Liver (tissue), 9 donors: ENCODE measurements around the gene RSBN1. TPM values are rescaled to one million over a fixed set of nuclear protein-coding genes. Genes with fewer than 3 reads are reported as not detected.

Source experiments
- DNase-seq: peaks from one replicate; pipeline ENCODE4 v3.0.0-alpha.2; 2017; ENCODE audit warnings: low spot score
- H3K27ac ChIP-seq, 2 donors: one replicate each; pipeline ENCODE4 v1.7.0; 2013; ENCODE audit warnings: inconsistent platforms in 2 of 2, low read length in 2 of 2, control low read depth in 1 of 2, low read depth in 1 of 2, mild to moderate bottlenecking in 1 of 2
- H3K27me3 ChIP-seq, 4 donors: one replicate each; pipeline versions ENCODE4 v1.6.1 to v1.7.0; 2013; ENCODE audit warnings: low read length in 3 of 4, inconsistent platforms in 1 of 4, mild to moderate bottlenecking in 1 of 4, moderate library complexity in 1 of 4; ENCODE audit not compliant: control insufficient read depth in 4 of 4, insufficient read depth in 4 of 4
- H3K36me3 ChIP-seq, 4 donors: one replicate each; pipeline versions ENCODE4 v1.6.1 to v1.7.0; 2013; ENCODE audit warnings: low read length in 3 of 4, mild to moderate bottlenecking in 3 of 4, low read depth in 1 of 4, moderate library complexity in 1 of 4; ENCODE audit not compliant: control insufficient read depth in 4 of 4, insufficient read depth in 3 of 4
- H3K4me1 ChIP-seq, 4 donors: one replicate each; pipeline versions ENCODE4 v1.6.1 to v1.7.0; 2013; ENCODE audit warnings: low read length in 3 of 4, mild to moderate bottlenecking in 3 of 4, moderate library complexity in 1 of 4; ENCODE audit not compliant: control insufficient read depth in 4 of 4, insufficient read depth in 4 of 4
- H3K4me3 ChIP-seq, 3 donors: one replicate each; pipeline versions ENCODE4 v1.6.1 to v1.7.0; 2013; ENCODE audit warnings: low read length in 3 of 3, control low read depth in 1 of 3, low read depth in 1 of 3, mild to moderate bottlenecking in 1 of 3
- H3K9ac ChIP-seq, 2 donors: one replicate each; pipeline ENCODE4 v1.7.0; 2013; ENCODE audit warnings: low read length in 2 of 2, mild to moderate bottlenecking in 2 of 2, moderate library complexity in 2 of 2, control low read depth in 1 of 2, low read depth in 1 of 2
- H3K9me3 ChIP-seq, 4 donors: one replicate each; pipeline versions ENCODE4 v1.6.1 to v1.7.0; 2013; ENCODE audit warnings: low read length in 3 of 4; ENCODE audit not compliant: control insufficient read depth in 4 of 4
- EGR1 ChIP-seq, 2 donors: IDR thresholded peaks; 2 replicates each; pipeline ENCODE4 v1.6.1; 2016 to 2018; ENCODE audit warnings: antibody characterized with exemption in 2 of 2, low read depth in 2 of 2
- FOXA1 ChIP-seq: IDR thresholded peaks from 2 replicates; pipeline ENCODE4 v1.6.1; 2016; ENCODE audit warnings: antibody characterized with exemption
- FOXA2 ChIP-seq: IDR thresholded peaks from 2 replicates; pipeline ENCODE4 v1.6.1; 2016; ENCODE audit warnings: antibody characterized with exemption
- GABPA ChIP-seq, 2 donors: IDR thresholded peaks in 1 of 2; conservative IDR thresholded peaks in 1 of 2; 2 replicates each; pipeline ENCODE4 v1.6.1; 2016; ENCODE audit warnings: antibody characterized with exemption in 2 of 2, mild to moderate bottlenecking in 1 of 2, moderate library complexity in 1 of 2
- HNF4A ChIP-seq, 2 donors: conservative IDR thresholded peaks; 2 replicates each; pipeline ENCODE4 v1.6.1; 2016; ENCODE audit warnings: antibody characterized with exemption in 2 of 2, mild to moderate bottlenecking in 2 of 2
- JUND ChIP-seq, 2 donors: IDR thresholded peaks; 2 replicates each; pipeline ENCODE4 v1.6.1; 2016; ENCODE audit warnings: antibody characterized with exemption in 2 of 2
- NR2F2 ChIP-seq: IDR thresholded peaks from 2 replicates; pipeline ENCODE4 v1.6.1; 2016; ENCODE audit warnings: antibody characterized with exemption
- RAD21 ChIP-seq, 2 donors: IDR thresholded peaks; 2 replicates each; pipeline ENCODE4 v1.6.1; 2016; ENCODE audit warnings: antibody characterized with exemption in 2 of 2, mild to moderate bottlenecking in 2 of 2
- RXRA ChIP-seq, 2 donors: IDR thresholded peaks; 2 replicates each; pipeline ENCODE4 v1.6.1; 2017 to 2018; ENCODE audit warnings: antibody characterized with exemption in 2 of 2, mild to moderate bottlenecking in 1 of 2
- SP1 ChIP-seq: IDR thresholded peaks from 2 replicates; pipeline ENCODE4 v1.6.1; 2018; ENCODE audit warnings: antibody characterized with exemption, mild to moderate bottlenecking
- TAF1 ChIP-seq: conservative IDR thresholded peaks from 2 replicates; pipeline ENCODE4 v1.6.1; 2016; ENCODE audit warnings: antibody characterized with exemption, mild to moderate bottlenecking
- YY1 ChIP-seq: IDR thresholded peaks from 2 replicates; pipeline ENCODE4 v1.6.1; 2016; ENCODE audit warnings: antibody characterized with exemption, mild to moderate bottlenecking
- WGBS: extraction: QIAGEN DNeasy Blood & Tissue Kit; methylation state at CpG from one replicate; pipeline ENCODE4 v1.1.7; 2013; 5-methylcytosine and 5-hydroxymethylcytosine counted together
- polyA plus RNA-seq, 2 donors: library from polyadenylated mRNA; stranded (reverse) in 1 of 2; unstranded in 1 of 2; fragments of 200-250 nt in 1 of 2; fragments of >200 nt in 1 of 2; fragmentation: Nextera tagmentation in 1 of 2; extraction: Ambion mirVana in 1 of 2; gene quantifications; one replicate each; pipeline versions ENCODE4 v1.2.1 to v1.2.3, GENCODE V29; 2013 to 2015
- total RNA-seq, 2 donors: library from RNA; depleted of rRNA; stranded (reverse); fragments of >200 nt; gene quantifications; one replicate each; pipeline ENCODE4 v1.2.3, GENCODE V29; 2014
- TF ChIP-seq, protein P1 (sequence below): IDR thresholded peaks from 2 replicates; pipeline ENCODE4 v1.6.1; 2016; ENCODE audit warnings: antibody characterized with exemption
- TF ChIP-seq, protein P2 (sequence below): IDR thresholded peaks from 2 replicates; pipeline ENCODE4 v1.6.1; 2016; ENCODE audit warnings: antibody characterized with exemption
- TF ChIP-seq, protein P3 (sequence below): IDR thresholded peaks from 2 replicates; pipeline ENCODE4 v1.6.1; 2016; ENCODE audit warnings: antibody characterized with exemption
- TF ChIP-seq, protein P4 (sequence below): fragments of 150-350 bp; IDR thresholded peaks from 2 replicates; pipeline ENCODE4 v1.5.1; 2017; ENCODE audit warnings: improper control_type of control experiment, low read depth, low read length; ENCODE audit not compliant: missing input control
- donor health status: healthy.
- donor health status: healthy.
- donor health status: healthy.
- donor health status: healthy.
- donor health status: healthy.

Gene RSBN1
- total and polyA plus RNA-seq, 4 donors = 2.3 to 11.3 (median 5.6) TPM

DNA sequence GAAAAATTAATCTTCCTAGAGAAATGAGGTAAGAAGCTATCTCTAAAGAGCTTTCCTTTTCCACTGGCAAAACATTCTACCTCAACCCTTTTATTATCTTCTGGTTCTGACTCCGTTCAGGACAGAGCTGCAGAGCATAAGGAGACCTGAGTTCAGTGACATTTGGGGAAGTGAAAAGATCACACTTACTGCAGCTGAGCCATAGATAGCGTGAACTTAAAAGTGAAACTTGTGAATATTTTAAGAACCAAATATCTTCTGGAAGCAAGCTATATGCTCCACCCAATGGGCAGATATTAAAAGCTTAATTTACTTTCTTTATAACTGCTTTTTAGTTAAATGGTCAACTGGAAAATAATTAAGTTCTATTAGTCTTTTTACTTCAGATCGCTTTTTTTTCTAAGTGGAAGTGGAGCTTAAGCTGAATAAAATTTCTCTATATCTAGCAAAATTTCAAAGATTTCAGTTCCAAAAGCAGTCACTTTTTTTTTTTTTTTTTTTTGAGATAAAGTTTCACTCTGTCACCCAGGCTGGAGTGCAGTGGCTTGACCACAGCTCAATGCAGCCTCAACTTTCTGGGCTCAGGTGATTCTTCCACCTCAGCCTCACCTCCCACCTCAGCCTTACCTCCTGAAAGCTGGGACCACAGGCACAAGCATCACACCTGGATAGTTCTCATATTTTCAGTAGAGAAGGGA, 47.4 kb upstream of the RSBN1 start:
- WGBS = 65% methylated on average over 3 of the region's 3 CpGs

DNA sequence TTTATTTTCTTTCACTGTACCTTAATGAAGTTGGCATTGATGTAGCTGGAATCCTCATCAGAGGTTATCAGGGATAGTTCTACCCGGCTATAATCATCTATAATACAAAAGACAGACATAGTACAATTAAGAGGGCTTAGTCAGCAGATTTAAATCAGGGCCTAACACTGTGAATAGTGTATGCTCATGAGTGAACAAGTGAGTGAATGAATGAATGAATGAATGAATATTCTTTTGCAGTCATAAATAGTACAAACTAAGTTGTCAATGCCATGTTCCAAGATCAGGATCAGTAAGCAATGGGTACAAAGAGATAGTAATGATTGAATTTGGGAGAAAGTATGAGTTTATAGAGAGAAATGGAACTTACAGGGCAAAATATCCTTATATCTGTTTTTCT, 46.7 kb upstream of the RSBN1 start:
- Histone ChIP-seq H3K27ac (no peak overlapping the region), H3K4me3 (no peak overlapping the region), H3K4me1 (no peaks in the 10 kb centered on the region), H3K9ac (no peak overlapping the region), H3K27me3 (no peaks in the 10 kb centered on the region), H3K9me3 (no peaks in the 10 kb centered on the region), H3K36me3 (no peaks in the 10 kb centered on the region)
- 87% methylated on average over 1 of the region's 1 CpG for WGBS
- no peak for DNase-seq
- TF ChIP-seq YY1 (no peak), RAD21 (IDR thresholded peaks at IDR 0.05) (no peak), FOXA1 (no peak), EGR1 (IDR thresholded peaks at IDR 0.05; ENCODE audit: low read depth in 2 of 2) (no peak), JUND (IDR thresholded peaks at IDR 0.05) (no peak), FOXA2 (no peak), NR2F2 (no peak), SP1 (no peak), GABPA (IDR thresholded peaks at IDR 0.05 in 1 of 2, conservative IDR thresholded peaks at IDR 0.05 in 1 of 2) (no peak), HNF4A (conservative IDR thresholded peaks at IDR 0.05) (no peak)
- TF ChIP-seq, protein P1, sequence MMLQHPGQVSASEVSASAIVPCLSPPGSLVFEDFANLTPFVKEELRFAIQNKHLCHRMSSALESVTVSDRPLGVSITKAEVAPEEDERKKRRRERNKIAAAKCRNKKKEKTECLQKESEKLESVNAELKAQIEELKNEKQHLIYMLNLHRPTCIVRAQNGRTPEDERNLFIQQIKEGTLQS = no peak
- TF ChIP-seq, protein P2, sequence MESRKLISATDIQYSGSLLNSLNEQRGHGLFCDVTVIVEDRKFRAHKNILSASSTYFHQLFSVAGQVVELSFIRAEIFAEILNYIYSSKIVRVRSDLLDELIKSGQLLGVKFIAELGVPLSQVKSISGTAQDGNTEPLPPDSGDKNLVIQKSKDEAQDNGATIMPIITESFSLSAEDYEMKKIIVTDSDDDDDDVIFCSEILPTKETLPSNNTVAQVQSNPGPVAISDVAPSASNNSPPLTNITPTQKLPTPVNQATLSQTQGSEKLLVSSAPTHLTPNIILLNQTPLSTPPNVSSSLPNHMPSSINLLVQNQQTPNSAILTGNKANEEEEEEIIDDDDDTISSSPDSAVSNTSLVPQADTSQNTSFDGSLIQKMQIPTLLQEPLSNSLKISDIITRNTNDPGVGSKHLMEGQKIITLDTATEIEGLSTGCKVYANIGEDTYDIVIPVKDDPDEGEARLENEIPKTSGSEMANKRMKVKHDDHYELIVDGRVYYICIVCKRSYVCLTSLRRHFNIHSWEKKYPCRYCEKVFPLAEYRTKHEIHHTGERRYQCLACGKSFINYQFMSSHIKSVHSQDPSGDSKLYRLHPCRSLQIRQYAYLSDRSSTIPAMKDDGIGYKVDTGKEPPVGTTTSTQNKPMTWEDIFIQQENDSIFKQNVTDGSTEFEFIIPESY = no peak
- TF ChIP-seq, protein P3, sequence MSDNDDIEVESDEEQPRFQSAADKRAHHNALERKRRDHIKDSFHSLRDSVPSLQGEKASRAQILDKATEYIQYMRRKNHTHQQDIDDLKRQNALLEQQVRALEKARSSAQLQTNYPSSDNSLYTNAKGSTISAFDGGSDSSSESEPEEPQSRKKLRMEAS = no peak

More for the DNA sequence above, 47.4 kb upstream of the RSBN1 start:
- TF ChIP-seq EGR1 (IDR thresholded peaks at IDR 0.05; ENCODE audit: low read depth in 2 of 2) = no peak
- no peak for TF ChIP-seq RXRA (IDR thresholded peaks at IDR 0.05)
- TF ChIP-seq, protein P4, sequence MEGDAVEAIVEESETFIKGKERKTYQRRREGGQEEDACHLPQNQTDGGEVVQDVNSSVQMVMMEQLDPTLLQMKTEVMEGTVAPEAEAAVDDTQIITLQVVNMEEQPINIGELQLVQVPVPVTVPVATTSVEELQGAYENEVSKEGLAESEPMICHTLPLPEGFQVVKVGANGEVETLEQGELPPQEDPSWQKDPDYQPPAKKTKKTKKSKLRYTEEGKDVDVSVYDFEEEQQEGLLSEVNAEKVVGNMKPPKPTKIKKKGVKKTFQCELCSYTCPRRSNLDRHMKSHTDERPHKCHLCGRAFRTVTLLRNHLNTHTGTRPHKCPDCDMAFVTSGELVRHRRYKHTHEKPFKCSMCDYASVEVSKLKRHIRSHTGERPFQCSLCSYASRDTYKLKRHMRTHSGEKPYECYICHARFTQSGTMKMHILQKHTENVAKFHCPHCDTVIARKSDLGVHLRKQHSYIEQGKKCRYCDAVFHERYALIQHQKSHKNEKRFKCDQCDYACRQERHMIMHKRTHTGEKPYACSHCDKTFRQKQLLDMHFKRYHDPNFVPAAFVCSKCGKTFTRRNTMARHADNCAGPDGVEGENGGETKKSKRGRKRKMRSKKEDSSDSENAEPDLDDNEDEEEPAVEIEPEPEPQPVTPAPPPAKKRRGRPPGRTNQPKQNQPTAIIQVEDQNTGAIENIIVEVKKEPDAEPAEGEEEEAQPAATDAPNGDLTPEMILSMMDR = no peak
- no peak for TF ChIP-seq TAF1
- no peak for TF ChIP-seq JUND (IDR thresholded peaks at IDR 0.05)
- TF ChIP-seq RAD21 (IDR thresholded peaks at IDR 0.05) = no peak
- no peaks in the 10 kb centered on the region for H3K4me1 ChIP-seq
- H3K27ac ChIP-seq = no peak overlapping the region
- no peaks in the 10 kb centered on the region for H3K36me3 ChIP-seq
- DNase-seq = no peak
- no peak overlapping the region for H3K4me3 ChIP-seq
- no peak overlapping the region for H3K9ac ChIP-seq
- no peaks in the 10 kb centered on the region for H3K27me3 ChIP-seq
- H3K9me3 ChIP-seq = no peaks in the 10 kb centered on the region
